C4-2B (cell line): ENCODE measurements around the gene GGA1.

Source experiments
- CTCF ChIP-seq: fragments of 450-650 bp; conservative IDR thresholded peaks from 2 replicates; pipeline ENCODE4 v1.5.1; 2017; ENCODE audit warnings: mild to moderate bottlenecking
- ZFX ChIP-seq: fragments of 450-650 bp; IDR thresholded peaks from 2 replicates; pipeline ENCODE4 v1.6.1; 2017

- TF ChIP-seq CTCF (no peak), ZFX (no peak)
Measured at GRCh38 chr22:37632174-37633088, 23.8 kb downstream of the GGA1 start.
